HG02973 (cell line): Measurements from ENCODE around the gene LMO1.

Source experiments
- ATAC-seq: cut with Tn5 transposase; IDR thresholded peaks from one replicate; pipeline ENCODE4 v1.9.1; 2021; ENCODE audit warnings: moderate library complexity; ENCODE audit not compliant: unreplicated experiment

The LMO1 gene

DNA sequence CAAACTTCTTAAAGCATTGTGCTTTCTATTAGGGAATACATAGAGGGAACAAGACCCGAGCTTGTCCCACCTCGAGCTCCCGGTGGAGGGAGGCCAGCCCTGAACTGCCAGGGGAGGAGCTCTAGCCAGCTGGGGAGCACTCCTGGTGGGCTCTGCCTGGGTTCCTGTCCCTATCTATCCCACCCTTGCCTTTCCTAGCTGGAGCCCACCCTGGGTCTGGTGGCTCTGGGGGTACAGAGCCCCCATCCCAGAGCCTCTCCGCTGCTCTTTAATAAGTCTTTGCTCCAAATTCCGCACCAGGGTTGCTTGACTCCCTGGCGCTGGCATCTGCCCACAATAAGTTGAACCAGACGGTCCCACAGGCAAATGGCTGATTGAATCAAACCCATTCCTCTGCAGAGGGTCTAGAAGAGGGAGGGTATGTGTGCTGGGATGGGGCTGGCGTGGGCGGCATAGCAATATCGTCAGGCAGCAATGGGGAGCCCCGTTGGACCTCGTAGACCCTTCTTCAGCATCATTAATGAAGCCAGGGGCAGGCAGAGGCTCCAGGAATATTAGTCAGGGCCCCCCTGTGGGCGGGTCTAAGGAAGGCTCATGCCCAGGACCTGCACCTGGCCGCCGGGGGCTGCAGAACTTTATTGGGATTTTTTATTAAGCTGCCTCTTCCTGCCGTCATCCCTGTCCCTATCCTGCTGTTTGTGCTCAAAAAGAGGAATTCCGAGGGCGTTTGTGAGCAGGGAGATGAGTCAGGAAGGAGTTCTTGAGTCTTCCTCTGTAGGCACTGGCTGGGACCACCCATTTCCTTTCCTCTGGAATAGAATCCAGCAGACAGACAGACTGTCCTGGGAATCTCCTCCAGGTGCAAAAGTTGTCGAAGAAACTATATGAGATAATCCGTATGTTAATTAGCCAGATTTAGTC, 56.3 kb downstream of the LMO1 start:
- no peak for ATAC-seq

DNA sequence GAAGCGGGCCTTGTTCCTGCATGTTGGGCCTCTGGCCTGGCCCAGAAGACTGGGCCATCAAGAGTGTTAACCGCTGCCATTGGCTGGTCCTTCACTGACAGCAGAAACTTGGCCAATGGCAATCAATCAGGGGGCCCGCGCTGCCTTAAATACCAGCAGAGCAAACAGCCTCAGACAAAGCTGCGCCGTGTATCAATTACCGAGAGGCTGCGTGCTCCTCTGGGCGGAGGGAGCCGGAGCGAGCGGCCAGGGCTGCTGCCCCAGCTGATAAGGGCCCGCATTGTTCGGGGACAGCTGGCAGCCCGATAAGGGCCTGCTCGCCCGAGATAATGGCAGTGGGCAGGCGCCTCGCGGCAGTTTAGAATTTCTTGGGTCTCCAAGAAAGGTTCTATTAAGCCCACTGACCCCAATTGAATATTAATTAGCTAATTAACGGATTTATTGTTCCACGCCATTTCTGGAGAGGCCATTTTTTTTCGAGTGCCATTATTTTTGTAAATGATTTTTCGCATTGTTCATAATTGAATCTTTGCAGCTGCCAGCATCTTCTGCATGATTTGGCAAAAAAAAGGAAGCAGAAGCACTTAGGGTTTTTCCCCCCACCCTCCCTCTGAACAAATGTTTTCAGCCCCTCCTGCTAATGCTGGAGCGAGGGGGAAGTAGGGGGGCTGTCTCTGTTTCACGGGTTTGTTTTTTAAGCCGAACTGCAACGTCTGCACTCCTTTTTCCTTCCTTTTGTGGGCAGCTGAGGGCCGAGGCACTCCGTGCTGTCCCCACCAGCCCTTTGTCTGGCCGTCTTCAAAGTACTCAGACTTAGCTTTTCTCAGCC, 57.2 kb downstream of the LMO1 start:
- no peak for ATAC-seq

DNA sequence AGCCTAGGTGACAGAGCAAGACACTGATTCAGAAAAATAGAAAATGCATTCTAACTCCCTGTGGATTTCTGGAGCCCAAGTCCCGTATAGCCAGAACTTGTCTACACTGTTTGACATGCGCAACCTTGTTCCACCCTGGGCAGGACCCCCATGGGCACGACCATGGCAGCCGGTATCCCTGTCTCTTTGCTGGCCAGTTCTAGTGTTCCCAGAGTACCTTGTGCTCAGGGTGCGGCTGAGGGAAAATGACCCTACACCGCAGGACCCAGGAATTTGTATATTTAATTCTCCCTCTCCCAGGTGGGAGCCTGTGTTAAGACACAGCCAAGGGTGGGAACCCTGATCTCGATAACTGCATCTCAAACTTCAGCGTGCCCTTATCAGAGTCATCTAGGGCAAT, 58.1 kb downstream of the LMO1 start:
- no peak for ATAC-seq

DNA sequence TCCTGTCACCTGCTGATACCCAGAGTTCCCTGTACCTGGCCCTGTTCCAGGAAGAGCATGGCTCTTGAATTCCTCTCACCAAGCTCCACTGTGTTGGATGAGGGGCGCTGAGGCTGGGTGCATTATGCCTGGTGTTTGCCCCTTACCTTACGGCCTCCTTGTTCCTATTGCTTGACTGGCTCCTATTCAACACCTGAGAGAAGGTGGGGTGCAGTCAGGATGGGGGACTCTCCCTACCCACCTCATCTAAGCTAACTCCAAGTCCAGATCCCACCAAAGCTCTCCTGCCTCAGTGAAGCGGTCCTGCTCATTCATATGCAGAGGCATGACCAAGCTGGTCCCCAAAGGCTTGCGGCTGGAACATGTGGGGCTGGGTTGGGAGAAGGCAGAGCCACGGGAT, 59.1 kb downstream of the LMO1 start:
- no peak for ATAC-seq

DNA sequence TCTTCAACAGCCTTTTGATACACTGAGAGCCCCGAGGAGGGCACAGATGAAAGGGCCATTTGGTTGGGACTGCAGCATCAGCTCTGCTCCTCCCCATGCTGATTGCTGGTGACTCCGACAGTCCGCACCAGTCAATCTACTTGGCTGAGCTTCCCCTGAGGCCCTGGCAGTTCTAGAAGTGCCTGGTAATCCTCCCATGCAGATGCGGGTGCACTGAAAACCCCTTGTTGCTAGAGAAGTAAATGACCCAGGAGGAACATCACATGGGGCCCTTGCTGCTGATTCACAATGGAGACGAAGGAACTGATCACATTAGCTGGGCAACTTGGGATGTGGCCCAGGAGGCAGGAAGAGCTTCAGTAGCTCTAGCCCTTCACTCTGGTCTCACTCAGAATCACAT, 59.7 kb downstream of the LMO1 start:
- ATAC-seq = no peak

DNA sequence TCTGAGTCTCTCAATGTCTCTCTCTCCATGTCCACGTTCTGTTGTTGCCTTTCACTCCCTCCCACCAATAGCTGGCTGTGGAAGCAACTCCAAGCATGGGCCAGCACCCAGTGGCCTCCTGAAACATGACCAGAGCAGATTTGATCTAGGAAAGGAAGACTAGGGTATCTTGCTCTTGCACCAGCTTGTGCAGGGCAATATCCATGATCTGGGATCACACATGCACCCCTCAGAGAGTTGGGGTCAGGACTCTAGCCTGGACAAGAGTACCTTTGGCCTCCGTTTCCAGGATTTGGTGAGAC, 60.3 kb downstream of the LMO1 start:
- no peak for ATAC-seq

DNA sequence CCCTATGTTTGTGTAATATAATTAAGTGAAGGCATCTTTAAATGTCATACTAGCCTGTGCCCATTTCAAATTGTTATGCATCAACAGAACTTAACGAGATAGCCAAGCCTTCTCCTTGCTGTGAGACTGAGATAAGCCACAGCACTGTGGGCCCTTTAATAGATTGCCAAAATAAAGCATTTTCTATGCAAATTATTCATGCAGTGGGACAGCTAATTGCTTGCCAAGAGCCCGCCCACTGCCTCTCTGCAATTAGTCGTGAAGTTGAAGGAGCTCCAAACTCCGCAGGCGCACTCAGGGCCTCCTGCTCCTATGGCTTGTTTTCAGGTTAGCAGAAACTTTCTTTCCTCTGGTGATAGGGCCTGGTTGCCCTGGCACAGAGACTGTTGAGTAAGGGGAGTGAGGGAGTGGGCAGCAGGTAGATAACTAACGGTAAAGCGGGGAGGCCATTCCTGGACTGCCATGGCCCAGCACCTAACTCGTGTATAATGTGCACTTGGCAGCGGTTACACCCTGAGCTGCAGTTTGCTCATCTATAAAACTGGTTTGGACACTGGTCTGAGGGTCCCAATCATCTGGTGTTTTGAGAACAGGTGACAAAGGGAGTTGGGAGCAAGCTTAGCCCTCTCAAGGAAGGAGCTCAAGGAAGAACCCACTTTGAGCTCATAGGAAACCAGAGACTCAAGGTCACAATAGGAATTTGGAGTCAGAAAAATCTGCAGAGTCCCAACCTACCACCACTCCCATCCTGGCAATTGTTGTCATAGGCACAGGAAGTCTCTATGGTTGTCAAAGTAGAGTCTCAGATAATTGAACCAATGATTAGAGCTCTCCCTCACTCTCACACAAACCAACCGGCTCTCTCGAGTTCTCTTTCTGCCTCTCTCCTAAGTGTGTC, 60.9 kb downstream of the LMO1 start:
- ATAC-seq = no peak

DNA sequence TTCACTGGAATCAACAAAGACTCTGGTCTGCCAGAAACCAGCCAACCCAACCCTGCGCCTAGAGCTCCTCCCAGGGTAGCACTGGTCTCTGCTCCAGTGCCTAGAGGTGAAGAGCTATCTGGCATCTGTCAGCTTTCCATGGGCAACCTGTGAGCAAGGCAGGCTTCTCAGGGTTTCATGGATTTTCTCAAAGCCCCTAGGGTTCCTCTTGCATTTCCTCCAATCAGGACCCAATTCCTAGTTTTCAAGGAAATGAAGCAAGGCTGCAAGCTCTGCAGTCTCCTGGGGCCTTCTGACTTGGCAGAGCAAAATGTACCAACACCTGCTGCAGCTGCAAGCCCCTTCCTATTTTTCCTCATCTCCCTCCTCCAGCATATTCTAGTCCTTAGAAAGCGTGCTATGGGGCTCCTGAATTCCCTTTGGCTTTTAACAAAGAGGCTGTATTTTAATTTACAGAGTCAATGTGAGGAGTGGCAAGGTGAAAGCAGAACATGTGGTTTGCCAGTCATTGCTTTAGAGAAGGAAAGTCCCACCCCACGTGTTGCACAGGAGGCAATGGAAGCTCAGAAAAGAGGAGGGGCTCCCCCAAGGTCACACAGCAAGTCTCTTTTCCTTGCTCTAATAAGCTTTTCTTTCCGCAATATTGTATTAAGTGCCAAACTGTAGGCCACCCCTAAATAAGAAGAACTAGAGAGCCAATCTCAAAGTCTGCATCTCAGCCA, 61.9 kb downstream of the LMO1 start:
- ATAC-seq = peak; percentile 81

DNA sequence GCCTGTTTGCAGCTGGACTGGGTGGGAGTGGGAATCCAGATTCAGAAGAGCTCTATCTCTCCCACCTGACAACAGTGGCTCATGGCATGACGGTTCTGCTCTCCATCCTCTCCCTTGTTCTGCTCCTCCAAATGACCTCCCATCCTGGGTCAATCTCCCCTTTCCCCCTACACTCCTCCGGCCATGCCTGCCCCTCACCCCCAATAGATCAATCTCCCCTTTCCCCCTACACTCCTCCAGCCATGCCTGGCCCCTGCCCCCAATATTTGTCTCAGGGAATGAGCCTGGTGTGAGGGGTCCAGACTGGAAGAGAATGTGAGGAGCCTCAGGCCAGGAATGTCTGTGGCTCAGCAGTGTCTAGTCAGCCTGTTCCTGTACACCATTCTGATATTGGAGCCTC, 64.0 kb downstream of the LMO1 start:
- ATAC-seq = no peak

DNA sequence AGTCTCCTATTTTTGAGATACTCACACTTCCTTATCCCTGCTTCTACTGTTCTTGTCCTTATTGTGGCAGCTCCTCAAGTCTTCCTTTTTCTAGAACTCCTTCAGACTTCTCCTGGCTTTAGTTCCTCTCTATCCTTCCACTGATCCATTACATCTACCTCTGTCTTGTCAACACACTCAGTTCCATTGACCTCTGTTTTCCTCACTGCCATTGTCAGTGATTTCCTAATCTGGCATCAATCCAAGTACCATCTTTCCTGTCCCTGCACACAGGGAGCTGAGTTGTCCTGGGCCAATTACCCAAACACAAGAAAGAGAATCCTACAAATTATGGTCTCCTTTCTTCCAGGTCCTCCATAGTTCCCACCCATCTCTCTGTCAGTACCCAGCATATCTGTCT, 66.9 kb downstream of the LMO1 start:
- ATAC-seq = no peak

DNA sequence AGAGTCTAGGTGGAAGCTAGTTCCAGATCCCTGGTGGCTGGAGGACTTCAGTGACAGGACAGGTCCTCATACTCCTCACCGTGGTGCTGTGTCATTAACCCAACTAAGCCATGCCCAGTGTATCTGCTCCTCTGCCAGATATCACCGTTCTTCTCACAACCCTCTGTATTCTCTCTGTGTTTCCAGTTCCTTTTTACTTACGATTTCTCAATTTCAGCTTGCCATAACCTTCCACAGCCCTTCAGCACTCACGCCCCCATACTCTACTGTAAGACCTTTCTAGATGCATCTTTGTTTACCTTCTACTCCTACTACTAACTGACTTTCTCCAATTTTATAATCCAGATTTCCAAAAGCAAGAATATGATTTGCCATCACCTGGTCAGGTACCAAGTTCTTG, 68.7 kb downstream of the LMO1 start:
- ATAC-seq = no peak

DNA sequence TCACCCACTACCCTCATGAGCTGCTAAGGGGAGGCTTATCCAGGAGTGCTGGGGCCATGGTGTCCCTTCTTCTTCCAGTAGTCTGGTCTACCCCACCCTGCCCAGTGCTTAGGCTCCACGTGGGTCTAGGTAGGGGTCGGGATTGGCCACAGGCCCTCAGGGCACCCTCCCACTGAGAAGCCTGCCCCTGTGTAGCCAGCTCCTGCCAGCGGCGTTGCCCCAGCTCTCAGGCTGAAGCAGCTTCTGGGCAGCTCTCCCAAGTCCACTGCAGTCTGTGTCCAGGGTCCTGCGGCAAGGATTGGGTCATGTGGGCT, 70.8 kb downstream of the LMO1 start:
- no peak for ATAC-seq

DNA sequence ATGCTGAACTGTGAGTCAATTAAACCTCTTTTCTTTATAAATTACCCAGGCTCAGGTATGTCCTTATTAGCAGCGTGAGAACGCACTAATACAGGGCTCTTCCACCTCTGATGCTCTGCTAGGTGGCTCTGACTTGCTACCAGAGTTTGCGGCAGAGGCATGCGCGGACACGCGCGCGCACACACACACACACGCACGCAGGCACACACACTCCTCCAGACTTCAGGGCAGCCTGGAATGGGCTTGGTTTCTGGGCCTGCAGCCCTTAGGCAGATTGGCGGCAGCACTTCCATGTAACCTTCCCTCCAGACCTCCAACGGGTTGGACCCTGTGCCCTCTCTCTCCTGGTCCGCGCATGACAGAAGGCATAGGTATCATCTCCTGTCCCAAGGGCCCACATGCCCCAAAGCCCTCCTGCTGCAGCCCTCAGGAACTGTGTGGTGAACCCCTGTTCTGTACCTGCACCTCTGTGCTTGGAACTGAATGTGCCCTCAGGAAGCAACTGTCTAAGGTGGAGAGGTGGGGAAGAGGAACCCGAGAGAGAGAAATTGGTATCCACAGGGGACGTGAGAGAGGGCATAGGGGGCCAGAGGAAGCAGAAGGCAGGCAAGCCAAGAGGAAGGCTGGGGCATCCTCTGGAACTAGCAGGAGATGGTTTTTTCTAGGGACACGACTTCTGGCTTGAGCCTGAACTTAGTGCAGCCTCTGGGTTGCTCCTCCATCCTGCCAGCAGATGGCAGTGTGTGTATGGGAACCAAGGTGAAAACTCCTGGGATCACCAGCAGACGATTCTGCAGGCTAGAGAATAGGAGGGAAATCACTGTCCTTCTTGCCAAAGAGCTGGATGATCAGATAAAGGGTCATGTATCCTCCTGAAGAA, 71.4 kb downstream of the LMO1 start:
- no peak for ATAC-seq

DNA sequence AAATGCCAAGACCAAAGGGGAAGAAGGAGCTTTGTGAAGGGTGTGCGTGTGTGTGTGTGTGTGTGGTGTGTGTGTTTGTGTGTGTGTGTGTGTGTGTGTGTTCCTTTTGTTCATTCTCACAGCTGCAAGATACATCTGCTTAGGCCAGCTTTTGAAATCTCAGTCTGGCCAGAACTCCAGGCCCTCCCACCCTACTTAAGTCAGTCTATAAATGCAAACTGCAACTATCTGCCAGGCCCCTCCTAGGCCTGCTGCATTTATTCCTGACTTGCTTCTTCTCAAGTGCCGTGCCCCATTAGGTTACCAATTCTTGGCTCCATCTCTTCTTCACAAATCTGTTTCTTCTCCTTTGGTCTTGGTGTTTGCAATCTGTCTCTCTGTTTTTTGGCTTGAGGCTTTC, 73.2 kb downstream of the LMO1 start:
- no peak for ATAC-seq

DNA sequence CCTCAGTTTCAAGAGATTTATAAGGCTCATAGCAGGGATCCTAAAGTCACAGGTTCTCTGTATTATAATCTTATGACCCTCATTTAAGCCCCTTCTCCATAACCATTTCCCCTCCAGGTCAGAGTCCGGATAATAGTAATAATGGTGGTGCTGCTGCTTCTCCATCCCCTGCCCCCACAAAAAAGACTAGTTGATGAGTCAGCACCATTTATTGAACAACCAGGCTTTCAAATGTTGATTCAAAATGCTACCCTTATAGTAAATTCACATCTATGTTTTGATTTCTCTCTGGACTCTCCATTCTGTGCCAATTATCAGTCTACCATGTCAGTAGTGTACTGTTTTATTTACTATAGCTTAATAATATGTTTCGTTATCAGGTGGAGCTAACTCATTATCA, 77.2 kb downstream of the LMO1 start:
- no peak for ATAC-seq

DNA sequence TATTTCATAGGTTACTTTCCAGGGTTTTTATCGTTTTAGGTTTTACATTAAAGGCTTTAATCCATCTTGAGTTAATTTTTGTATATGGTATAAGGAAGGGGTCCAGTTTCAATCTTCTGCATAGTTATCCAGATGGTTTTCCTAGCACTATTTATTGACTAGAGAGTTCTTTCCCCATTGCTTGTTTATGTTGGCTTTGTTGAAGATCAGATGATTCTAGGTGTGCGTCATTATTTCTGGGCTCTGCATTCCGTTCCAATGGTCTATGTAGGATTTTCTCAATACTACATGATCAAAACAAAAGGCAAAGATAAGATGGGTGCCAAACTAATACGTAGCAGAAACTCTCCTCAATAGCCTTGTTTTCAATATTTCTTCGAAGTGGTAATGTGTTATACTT, 80.6 kb downstream of the LMO1 start:
- no peak for ATAC-seq

DNA sequence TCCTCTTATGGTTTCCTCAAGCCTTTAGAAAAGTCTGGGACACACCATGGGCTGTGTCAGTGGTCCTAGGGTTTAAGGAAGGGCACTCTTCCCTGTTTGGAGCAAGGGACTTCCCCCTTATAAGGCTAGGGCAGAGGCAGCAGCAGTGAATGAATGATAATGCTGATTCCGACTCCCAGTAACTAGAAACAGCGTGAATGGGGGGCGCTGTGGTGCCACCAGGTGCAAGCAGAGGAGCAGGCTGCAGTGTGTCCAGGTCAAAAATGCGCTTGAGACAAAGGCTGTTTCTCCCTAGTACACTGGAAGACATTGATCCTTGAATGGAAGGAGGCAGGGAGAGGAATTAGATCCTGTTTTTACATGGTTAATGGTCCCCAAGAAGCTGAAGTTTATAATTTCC, 83.2 kb downstream of the LMO1 start:
- no peak for ATAC-seq

DNA sequence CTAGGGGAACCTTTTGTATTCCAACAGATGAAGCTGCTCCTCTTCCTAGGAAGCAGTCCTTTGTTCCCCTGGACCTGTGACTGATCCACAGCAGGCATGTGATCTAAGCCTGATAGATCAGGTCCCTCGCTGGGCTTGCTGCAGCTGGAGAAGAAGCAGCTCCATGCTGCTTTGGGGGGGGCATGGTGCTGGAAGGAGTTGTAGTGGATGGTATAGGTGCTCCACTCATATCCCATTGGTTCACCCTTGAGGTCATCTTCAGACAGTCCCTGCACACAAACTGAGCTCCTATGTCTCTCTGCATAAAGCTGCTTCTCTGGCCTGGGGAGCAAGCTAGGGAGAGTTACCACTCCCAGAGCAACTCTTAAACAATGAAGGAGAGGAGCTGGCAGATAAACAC, 85.4 kb downstream of the LMO1 start:
- ATAC-seq = no peak

DNA sequence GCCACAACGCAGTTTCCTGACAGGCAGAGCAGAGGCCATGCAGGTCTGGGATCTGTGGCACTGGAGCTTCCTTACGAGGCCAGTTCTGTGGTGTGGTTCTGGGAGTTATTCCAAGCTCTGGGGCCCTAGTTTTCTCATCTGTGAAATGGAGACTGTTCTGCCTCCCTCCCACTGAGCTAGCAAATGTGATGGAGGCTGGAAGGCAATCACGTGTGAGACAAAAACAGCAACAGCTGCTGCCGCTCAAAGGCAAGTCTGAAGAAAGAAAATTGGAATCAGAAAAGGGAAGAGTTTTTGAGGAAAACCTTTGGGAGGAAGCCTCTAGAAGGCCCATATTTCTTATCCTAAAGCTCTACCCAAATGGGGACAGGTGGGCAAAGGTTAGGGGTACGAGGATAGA, 86.5 kb downstream of the LMO1 start:
- no peak for ATAC-seq
